ENCODE data around the gene IPPK. TPM values are rescaled to one million over a fixed set of nuclear protein-coding genes. Genes with fewer than 3 reads are reported as not detected.

The IPPK gene
- total RNA-seq, 4 donors from 2014 or later: 6.8 to 11.4 (median 7.5) TPM

DNA sequence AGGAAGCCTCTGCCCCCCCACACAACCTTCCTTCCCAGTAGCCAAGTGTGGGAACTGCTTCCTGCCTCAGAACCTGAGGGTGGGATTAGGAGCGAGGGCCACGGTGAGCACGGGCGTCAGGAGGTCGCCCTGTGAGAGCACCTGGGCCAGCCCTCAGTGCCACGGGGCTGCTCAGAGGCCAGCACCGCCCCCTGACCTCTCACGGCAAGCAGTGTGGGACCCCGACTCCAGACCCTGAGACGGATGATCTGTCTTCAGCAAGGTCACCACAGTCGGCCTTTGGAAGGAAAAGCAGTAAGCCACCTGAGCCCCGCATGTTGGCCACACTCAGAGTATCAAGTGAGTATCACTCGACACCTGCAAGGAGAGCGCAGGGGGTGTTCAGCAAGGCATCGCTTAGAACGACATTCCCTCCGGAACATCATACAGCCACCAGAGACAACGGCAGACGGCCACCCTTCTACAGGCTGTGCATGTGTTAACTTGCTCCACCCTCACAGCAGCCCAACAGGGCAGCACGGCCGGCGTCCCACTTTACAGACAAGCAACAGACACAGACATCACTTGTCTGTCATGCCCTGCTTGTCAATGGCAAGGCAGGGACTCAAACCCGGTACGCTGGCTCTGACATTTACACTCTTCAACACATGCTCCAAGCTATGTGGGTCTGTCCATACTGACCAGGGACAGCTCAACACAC, 50.2 kb downstream of the IPPK start:
- H3K27ac ChIP-seq: no peak overlapping the region
- no peaks in the 10 kb centered on the region for H3K9me3 ChIP-seq
- in situ Hi-C loops (cut with MboI; ENCODE audit: low sequenced_read_pairs in 4 of 4) (loop anchor here in 1 of 4 donors (25.0 kb wide), 1 partner anchor 107 kb away; no protein-coding TSS in a partner anchor), intact Hi-C loops (cut with DNase I; ENCODE audit: low total_unique reads) (loop anchor here (5.0 kb wide), 1 partner anchor 87 kb away; no protein-coding TSS in a partner anchor)
- no peak overlapping the region for H3K4me3 ChIP-seq
- no peaks in the 10 kb centered on the region for H3K27me3 ChIP-seq
- peaks cover 0 to 11% of the 10 kb centered on the region in 2 donors for H3K4me1 ChIP-seq
- DNase-seq: no peak
- no peak for ATAC-seq
- TF ChIP-seq, protein P1, sequence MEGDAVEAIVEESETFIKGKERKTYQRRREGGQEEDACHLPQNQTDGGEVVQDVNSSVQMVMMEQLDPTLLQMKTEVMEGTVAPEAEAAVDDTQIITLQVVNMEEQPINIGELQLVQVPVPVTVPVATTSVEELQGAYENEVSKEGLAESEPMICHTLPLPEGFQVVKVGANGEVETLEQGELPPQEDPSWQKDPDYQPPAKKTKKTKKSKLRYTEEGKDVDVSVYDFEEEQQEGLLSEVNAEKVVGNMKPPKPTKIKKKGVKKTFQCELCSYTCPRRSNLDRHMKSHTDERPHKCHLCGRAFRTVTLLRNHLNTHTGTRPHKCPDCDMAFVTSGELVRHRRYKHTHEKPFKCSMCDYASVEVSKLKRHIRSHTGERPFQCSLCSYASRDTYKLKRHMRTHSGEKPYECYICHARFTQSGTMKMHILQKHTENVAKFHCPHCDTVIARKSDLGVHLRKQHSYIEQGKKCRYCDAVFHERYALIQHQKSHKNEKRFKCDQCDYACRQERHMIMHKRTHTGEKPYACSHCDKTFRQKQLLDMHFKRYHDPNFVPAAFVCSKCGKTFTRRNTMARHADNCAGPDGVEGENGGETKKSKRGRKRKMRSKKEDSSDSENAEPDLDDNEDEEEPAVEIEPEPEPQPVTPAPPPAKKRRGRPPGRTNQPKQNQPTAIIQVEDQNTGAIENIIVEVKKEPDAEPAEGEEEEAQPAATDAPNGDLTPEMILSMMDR (IDR thresholded peaks at IDR 0.05 in 4 of 5, conservative IDR thresholded peaks at IDR 0.05 in 1 of 5): no peak
- no peak for TF ChIP-seq POLR2A (IDR thresholded peaks at IDR 0.05)
- H3K36me3 ChIP-seq: peaks cover 0 to 11% of the 10 kb centered on the region in 2 donors

DNA sequence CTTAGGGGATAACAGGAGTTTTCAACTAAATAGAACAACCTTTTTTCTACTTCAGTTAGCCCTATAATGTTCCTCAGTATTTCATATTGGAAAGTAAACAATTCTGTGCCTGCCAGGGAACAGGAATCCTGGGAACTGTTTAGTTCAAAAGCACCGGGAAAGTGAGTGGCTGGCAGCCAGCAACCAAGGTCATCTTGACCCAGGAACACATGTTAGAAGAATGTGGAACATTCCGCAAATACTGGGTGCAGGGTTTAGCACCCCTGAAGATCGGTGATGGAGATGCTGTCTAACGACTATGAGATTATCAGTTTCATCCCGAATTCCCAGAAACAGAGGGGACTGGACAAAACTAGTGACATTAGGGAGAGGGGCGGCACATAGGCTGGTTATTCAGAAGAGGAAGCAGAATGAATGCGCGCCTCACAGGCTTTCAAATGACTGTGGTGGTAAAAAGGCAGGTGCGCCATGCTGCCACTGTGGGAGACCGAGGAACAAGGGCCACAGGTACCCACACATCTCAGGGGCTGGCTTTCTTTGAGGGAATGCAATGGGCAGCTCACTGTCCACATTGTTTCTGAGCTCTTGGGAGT, 51.2 kb downstream of the IPPK start:
- H3K4me1 ChIP-seq: peaks cover 0 to 11% of the 10 kb centered on the region in 2 donors
- TF ChIP-seq POLR2A (IDR thresholded peaks at IDR 0.05): no peak
- ATAC-seq (no peak), DNase-seq (no peak)
- intact Hi-C loops (cut with DNase I; ENCODE audit: low total_unique reads) (loop anchor here (5.0 kb wide), 1 partner anchor 86 kb away; no protein-coding TSS in a partner anchor), in situ Hi-C loops (cut with MboI; ENCODE audit: low sequenced_read_pairs in 4 of 4) (loop anchor here in 1 of 4 donors (25.0 kb wide), 1 partner anchor 106 kb away; no protein-coding TSS in a partner anchor)
- H3K36me3 ChIP-seq: peaks cover 0 to 16% of the 10 kb centered on the region in 2 donors
- no peak overlapping the region for H3K4me3 ChIP-seq
- no peaks in the 10 kb centered on the region for H3K9me3 ChIP-seq
- no peaks in the 10 kb centered on the region for H3K27me3 ChIP-seq
- H3K27ac ChIP-seq: no peak overlapping the region

DNA sequence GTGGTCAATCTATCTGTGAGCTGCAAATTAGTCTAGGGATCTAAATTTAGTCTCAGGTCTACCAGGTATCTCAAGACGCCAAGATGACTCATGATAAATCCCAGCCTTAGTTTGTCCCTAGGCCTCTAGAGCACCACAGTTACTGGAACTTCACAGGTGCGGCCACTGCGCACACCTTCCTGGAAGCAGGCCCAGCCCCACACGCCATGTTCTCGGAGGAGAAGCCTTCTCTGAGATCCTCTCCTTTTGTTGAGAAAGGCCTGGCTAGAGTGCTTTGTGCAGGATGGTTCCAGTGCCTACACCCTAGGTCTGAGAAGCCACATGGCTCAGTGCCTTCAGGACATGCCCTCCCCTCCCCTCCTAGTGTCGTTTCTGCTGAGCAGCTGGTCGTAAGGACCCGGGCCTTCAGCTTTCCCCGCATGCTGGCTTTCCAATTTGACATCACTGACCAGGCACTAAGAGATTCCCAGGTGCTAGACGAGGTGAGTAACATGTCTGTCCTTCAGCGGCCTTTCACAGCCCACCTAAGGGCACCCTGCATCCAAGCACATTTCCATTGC, 51.9 kb downstream of the IPPK start:
- TF ChIP-seq POLR2A (IDR thresholded peaks at IDR 0.05): no peak
- TF ChIP-seq, protein P1 (IDR thresholded peaks at IDR 0.05 in 4 of 5, conservative IDR thresholded peaks at IDR 0.05 in 1 of 5): no peak
- H3K4me1 ChIP-seq: peaks cover 0 to 11% of the 10 kb centered on the region in 2 donors
- no peaks in the 10 kb centered on the region for H3K27me3 ChIP-seq
- no peak for ATAC-seq
- intact Hi-C loops (cut with DNase I; ENCODE audit: low total_unique reads): loop anchor here (5.0 kb wide), 1 partner anchor 86 kb away; no protein-coding TSS in a partner anchor
- in situ Hi-C loops (cut with MboI; ENCODE audit: low sequenced_read_pairs in 4 of 4): loop anchor here in 1 of 4 donors (25.0 kb wide), 1 partner anchor 106 kb away; no protein-coding TSS in a partner anchor
- DNase-seq: no peak
- H3K36me3 ChIP-seq: peaks cover 0 to 17% of the 10 kb centered on the region in 2 donors
- H3K27ac ChIP-seq: peak overlapping the region in 2 of 4 donors; percentile 51 to 62
- H3K9me3 ChIP-seq: no peaks in the 10 kb centered on the region
- H3K4me3 ChIP-seq: no peak overlapping the region

DNA sequence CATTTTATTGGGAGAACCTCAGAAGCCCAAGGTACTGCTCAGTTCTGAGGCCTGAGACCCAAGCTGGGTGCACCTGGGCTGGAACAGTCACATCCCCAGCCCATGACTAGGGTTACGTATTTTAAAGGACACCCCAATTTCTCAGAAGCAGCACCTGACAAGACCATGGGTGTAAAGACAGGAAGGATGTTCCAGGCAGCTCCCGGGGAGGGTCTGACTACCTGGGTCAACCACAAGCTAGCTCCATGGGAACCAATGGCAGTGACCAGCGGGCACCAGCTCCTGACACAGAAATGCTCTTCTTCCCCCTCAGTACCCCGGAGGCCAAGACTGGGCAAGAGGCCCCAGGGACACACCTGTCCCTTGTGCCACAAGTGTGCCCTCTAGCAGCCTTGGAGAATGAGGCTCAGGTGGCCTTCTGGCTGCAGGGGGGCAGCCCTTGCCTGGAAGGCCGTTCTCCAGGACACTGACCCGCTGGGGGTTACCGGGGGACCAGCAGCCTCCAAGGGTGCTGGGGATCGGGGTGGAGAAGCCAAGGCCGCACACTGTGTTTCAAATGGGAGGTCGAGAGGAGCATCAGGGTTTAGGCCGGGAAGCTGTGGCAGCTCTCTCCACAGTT, 52.6 kb downstream of the IPPK start:
- H3K4me3 ChIP-seq: no peak overlapping the region
- H3K4me1 ChIP-seq: peaks cover 0 to 11% of the 10 kb centered on the region in 2 donors
- TF ChIP-seq POLR2A (IDR thresholded peaks at IDR 0.05): no peak
- TF ChIP-seq, protein P1 (IDR thresholded peaks at IDR 0.05 in 4 of 5, conservative IDR thresholded peaks at IDR 0.05 in 1 of 5): no peak
- DNase-seq (no peak), ATAC-seq (no peak)
- no peaks in the 10 kb centered on the region for H3K9me3 ChIP-seq
- intact Hi-C loops (cut with DNase I; ENCODE audit: low total_unique reads): loop anchor here (5.0 kb wide), 1 partner anchor 85 kb away; no protein-coding TSS in a partner anchor
- peaks cover 0 to 17% of the 10 kb centered on the region in 2 donors for H3K36me3 ChIP-seq
- peak overlapping the region; percentile 51 to 70 (median 58) for H3K27ac ChIP-seq
- no peaks in the 10 kb centered on the region for H3K27me3 ChIP-seq
- in situ Hi-C loops (cut with MboI; ENCODE audit: low sequenced_read_pairs in 4 of 4): loop anchor here in 1 of 4 donors (25.0 kb wide), 1 partner anchor 105 kb away; no protein-coding TSS in a partner anchor

Data from gastrocnemius medialis (tissue), 4 donors.